Stimulated activated naive CD8-positive, alpha-beta T cell treated with anti-CD3 and anti-CD28 coated beads, Interleukin-15, Interleukin-2, amounts not matched to agents 100 U/mL and 50 U/mL, for 24 hours (primary cell): ENCODE measurements around the gene KANK2.
"Not testable (repeated sequence)": the region's sequence is repeated elsewhere in the genome, so short reads cannot be mapped to it uniquely, and the experiment has no call there.

Experiments used
- ATAC-seq: fragments of 150-1000 bp; cut with Tn5 transposase; one replicate; pipeline ENCODE4 v1.10.0; 2021
- DNase-seq: peaks from one replicate; pipeline ENCODE4 v3.0.0; 2021

KANK2 gene

GRCh38 chr19:11140023-11140538 lies 57.3 kb downstream of the KANK2 start:
- not testable (repeated sequence) for DNase-seq, ATAC-seq

DNA sequence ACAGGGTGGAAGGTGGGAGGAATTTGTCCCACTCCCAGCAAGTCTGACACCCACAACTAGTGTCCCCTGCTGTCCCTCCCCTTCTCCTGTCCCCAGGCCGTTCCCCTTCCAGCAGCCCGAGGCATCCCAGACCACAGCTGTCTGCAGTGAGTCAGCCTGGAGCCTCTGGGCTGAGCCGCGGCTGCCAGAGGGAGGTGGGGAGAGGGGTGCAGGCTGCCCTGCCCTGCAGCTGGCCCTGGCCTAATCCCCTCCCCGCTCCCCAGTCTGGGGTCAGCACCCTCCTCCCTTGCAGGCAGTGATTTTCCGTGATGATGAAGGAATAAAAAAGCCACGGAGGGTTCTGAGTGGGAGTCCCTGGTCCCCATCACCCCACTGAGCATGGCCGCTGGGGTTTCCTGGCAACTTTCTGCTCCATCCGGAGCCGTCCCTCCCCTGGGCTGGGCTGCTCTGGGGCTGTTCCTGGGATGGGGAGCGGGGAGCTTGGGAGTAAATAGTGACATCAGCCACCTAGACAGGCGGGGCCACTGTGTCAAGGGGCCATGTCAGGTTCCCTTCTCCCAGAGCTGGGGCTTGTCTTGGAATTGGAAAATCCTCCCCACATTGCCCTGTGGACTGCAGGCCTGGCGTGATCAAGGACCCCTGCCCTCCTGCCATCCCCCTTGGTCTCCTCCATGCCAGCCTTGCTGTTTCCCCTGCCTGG lies 58.6 kb downstream of the KANK2 start:
- no peak for DNase-seq
- ATAC-seq: no peak

DNA sequence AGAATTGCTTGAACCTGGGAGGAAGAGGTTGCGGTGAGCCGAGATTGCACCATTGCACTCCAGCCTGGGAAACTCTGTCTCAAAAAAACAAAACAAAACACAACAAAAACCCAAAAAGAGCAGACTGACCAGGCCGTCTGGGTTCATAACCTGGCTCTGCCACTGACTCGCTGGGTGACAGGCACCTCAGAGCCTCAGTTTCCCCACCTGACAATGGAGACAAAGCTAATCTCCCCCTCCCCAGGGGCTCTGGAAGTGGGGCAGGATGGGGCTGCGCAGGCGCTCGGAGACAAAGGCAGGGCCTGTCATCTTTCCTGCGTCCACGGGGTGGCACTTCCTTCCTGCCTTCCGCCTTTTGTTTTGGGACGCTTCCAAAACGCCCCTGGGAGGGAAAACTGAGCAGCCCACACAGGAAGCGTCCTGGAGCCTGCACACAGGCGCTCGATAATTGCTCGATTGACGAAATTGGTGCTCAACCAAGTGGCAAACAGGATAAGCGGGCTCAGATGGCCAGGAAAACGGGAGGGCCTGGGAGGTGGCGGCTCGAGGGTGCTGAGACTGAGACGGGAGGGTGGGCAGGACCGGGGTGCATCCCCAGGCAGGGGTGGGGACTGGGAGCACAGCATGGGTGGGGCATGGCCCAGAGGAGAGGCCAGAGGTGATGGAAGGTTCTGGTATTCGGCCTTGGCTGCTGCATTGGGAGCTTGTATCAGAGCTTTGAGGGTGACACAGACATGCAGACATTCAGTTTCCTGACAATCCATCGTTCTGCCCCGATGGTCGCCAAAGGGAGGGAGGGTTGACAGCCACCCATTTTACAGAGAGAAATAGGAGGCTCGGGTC lies 59.6 kb downstream of the KANK2 start:
- peak; percentile 31 for ATAC-seq
- DNase-seq: peak; percentile 62

DNA sequence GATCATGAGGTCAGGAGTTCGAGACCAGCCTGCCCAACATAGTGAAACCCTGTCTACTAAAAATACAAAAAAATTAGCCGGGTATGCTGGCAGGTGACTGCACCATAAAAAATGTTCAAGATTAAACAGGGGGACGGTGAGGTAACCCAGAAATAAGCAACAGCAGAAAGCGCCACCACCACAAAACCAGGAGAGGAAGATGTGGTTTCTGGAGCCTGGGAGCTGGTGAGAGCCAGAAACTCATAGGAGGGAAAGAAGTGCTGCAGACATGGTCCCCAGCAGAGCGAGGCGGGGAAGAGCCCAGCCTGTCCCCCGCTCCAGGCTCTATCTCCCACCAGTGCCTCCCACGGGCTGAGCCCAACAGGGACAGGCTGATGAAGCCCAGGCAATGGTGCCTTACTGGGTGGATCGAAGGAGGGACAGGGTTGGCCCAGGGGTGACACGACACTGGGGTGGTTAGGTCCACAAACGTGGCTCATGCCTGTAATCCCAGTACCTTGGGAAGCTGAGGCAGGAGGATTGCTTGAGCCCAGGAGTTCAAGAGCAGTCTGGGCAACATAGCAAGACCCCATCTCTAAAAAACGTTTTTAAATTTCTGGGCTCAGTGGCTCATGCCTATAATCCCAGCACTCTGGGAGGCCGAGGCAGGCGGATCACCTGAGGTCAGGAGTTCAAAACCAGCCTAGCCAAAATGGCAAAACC lies 60.8 kb downstream of the KANK2 start:
- DNase-seq (no peak), ATAC-seq (no peak)

DNA sequence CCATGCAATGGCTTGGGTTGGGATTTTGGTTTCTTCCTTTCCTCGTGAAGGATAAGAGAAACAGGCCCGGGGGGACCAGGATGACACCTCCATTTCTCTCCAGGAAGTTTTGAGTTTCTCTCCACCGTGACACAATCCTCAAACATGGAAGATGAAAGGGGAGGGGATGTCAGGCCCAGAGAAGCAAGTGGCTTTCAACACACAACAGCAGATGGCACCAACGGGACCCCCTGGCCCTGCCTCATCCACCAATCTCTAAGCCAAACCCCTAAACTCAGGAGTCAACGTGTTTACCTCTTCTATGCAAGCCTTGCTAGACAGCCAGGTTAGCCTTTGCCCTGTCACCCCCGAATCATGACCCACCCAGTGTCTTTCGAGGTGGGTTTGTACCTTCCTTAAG lies 65.9 kb downstream of the KANK2 start:
- no peak for ATAC-seq
- DNase-seq: no peak

GRCh38 chr19:11130824-11131455 lies 66.4 kb downstream of the KANK2 start:
- DNase-seq (peak; percentile 77), ATAC-seq (peak; percentile 72)

GRCh38 chr19:11127905-11128304 lies 69.4 kb downstream of the KANK2 start:
- DNase-seq: no peak
- ATAC-seq: no peak

DNA sequence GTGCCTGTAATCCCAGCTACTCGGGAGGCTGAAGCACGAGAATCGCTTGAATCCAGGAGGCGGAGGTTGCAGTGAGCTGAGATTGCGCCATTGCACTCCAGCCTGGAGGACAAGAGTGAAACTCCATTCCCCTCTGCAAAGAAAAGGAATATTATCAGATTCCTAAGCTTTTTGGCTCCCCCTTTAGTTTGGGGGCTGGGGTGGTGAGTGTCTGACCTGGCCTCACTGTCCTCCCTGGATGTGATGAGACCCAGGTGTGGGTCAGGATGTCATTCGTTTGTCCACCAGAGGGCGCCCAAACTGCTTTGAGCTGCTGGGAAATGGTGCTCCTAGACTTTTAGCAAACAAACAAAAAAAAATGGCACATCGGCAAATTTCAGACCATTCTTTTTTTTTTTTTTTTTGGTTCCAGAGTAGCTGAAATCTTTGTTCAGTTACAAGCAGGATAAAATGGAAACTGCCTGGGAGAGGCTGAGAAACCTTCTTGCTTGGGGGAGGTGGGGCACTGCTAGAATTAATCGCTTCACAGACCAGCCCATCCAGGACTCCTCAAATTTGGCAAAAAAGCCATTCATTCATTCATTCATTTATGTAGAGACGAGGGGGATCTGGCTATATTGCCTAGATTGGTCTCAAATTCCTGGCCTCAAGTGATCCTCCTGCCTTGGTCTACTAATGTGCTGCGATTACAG lies 71.2 kb downstream of the KANK2 start:
- DNase-seq: peak; percentile 80

GRCh38 chr19:11124157-11124556 lies 73.2 kb downstream of the KANK2 start:
- not testable (repeated sequence) for ATAC-seq, DNase-seq

More for the DNA sequence above, 71.2 kb downstream of the KANK2 start:
- no peak for ATAC-seq

DNA sequence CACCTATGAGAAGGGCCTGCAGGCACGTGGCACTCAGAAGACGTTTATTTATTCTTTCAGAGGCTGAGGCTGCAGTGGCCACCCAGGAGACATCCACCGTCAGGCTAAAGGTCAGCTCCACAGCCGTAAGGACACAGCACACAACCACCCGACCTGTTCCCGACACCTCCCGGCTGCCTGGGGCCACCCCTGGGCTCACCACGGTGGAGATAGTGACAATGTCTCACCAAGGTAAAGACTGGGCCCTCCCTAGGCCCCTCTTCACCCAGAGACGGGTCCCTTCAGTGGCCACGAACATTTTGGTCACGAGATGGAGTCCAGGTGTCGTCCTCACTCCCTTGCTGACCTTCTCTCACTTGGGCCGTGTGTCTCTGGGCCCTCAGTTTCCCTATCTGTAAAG lies 74.2 kb downstream of the KANK2 start:
- DNase-seq: no peak
- ATAC-seq: no peak

GRCh38 chr19:11121963-11122362 lies 75.4 kb downstream of the KANK2 start:
- DNase-seq, ATAC-seq: not testable (repeated sequence)

DNA sequence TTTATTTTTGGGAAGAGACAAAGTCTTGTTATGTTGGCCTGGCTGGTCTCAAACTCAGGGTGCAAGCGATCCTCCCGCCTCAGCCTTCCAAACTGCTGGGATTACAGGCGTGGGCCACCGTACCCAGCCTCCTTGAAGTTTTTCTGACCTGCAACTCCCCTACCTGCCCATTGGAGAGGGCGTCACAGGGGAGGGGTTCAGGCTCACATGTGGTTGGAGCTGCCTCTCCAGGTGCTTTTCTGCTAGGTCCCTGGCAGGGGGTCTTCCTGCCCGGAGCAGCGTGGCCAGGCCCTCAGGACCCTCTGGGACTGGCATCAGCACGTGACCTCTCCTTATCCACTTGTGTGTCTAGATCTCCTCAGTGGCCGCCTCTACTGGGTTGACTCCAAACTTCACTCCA lies 80.8 kb downstream of the KANK2 start:
- no peak for ATAC-seq

GRCh38 chr19:11115895-11116446 lies 81.4 kb downstream of the KANK2 start:
- DNase-seq (no peak), ATAC-seq (no peak)

More for the DNA sequence above, 80.8 kb downstream of the KANK2 start:
- DNase-seq: no peak

DNA sequence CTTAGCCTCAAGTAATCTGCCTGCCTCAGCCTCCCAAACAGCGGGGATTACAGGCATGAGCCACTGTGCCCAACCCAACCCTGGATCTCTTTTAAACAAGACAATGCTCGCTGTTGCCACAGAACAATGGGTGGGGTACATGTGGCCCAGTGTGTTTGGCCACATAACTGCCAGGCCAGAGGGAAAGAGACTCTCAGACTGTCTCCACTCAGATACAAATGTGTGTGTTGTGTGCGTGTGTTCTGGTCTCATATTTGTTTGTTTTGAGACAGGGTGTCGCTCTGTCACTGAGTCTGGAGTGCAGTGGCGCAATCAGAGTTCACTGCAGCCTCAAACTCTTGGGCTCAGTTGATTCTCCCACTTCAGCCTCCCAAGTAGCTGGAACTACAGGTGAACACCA lies 82.3 kb downstream of the KANK2 start:
- no peak for DNase-seq
- ATAC-seq: no peak
